ENCODE data around the gene IHH. TPM values are rescaled to one million over a fixed set of nuclear protein-coding genes. Genes with fewer than 3 reads are reported as not detected.

Gene IHH
- total RNA-seq, 4 donors from 2014 or later: not detected

DNA sequence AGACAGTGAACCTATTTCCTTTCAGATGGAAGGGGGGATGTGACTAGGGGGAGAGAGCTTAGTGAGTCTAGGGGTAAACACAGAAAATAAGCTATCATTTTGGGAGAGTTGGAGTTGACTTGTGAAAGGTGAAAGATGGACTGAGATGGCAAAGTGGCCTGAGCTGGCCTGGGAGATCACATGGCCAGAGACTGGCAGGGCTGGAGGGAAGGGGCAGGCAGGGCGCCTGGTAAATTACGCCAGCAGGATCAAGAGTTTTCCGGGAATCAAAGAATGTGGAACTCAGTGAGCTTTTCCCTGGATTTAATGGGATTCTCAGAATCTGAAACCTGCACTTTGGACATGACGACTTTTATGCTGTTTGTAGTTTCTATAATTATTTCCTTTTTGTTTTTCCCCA, 18.6 kb downstream of the IHH start:
- no peak overlapping the region for H3K4me3 ChIP-seq
- peaks cover 0 to 98% (median 7%) of the 10 kb centered on the region in 4 donors for H3K27me3 ChIP-seq
- TF ChIP-seq EP300 (IDR thresholded peaks at IDR 0.05) (no peak), POLR2A (IDR thresholded peaks at IDR 0.05; ENCODE audit: low read depth) (no peak), POLR2AphosphoS5 (IDR thresholded peaks at IDR 0.05) (no peak)
- TF ChIP-seq, protein P1, sequence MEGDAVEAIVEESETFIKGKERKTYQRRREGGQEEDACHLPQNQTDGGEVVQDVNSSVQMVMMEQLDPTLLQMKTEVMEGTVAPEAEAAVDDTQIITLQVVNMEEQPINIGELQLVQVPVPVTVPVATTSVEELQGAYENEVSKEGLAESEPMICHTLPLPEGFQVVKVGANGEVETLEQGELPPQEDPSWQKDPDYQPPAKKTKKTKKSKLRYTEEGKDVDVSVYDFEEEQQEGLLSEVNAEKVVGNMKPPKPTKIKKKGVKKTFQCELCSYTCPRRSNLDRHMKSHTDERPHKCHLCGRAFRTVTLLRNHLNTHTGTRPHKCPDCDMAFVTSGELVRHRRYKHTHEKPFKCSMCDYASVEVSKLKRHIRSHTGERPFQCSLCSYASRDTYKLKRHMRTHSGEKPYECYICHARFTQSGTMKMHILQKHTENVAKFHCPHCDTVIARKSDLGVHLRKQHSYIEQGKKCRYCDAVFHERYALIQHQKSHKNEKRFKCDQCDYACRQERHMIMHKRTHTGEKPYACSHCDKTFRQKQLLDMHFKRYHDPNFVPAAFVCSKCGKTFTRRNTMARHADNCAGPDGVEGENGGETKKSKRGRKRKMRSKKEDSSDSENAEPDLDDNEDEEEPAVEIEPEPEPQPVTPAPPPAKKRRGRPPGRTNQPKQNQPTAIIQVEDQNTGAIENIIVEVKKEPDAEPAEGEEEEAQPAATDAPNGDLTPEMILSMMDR (IDR thresholded peaks at IDR 0.05): no peak
- DNase-seq (ENCODE audit: extremely low spot score): no peak
- H3K4me1 ChIP-seq: peaks cover 0 to 5% (median 5%) of the 10 kb centered on the region in 4 donors
- WGBS: 66% methylated on average over 4 of the region's 4 CpGs
- no peaks in the 10 kb centered on the region for H3K9me3 ChIP-seq
- no peak overlapping the region for H3K27ac ChIP-seq (replicated peaks in 1 of 4)
- H3K36me3 ChIP-seq: no peaks in the 10 kb centered on the region
- intact Hi-C loops (cut with DNase I): no loop called here

DNA sequence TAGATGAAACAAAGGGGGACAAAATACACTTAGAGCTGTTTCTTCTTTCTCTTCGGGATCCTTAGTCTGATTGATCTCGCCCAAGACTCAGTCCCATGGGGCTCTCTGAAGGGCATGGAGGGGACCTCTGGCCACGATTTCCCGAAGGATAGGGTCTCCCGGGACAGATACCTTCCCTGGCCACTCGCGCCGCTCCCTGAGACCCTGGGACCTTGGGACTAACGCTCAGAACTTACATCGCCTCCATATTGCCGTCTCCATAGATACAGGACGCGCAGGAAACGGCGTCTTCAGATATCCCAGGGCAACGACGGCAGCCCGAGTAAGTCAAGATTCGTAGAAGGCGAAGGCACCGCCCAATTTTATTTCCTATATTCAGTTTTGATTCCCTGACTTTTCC, 19.5 kb downstream of the IHH start, which contains the start of gene CFAP65:
Gene CFAP65, minus strand, starts transcription at position 265 of the 400 bp plus-strand sequence. CDS start 2,468 bp downstream, outside the sequence.
- no peak for DNase-seq (ENCODE audit: extremely low spot score)
- Histone ChIP-seq H3K4me3 (peak within 1 kb of the TSS in 2 of 4 donors; percentile 18 to 21), H3K4me1 (peaks cover 0 to 5% (median 5%) of the 10 kb centered on the region in 4 donors), H3K27me3 (peaks cover 0 to 98% (median 7%) of the 10 kb centered on the region in 4 donors), H3K9me3 (no peaks in the 10 kb centered on the region), H3K27ac (replicated peaks in 1 of 4) (no peak within 1 kb of the TSS), H3K36me3 (no peaks in the 10 kb centered on the region)
- intact Hi-C loops (cut with DNase I): no loop called here
- TF ChIP-seq POLR2A (IDR thresholded peaks at IDR 0.05; ENCODE audit: low read depth): no peak
- TF ChIP-seq EP300 (IDR thresholded peaks at IDR 0.05): no peak
- TF ChIP-seq, protein P1 (IDR thresholded peaks at IDR 0.05): no peak
- TF ChIP-seq POLR2AphosphoS5 (IDR thresholded peaks at IDR 0.05): no peak
- 2% methylated on average over 21 of the region's 21 CpGs for WGBS

- Histone ChIP-seq H3K4me1 (peaks cover 0 to 5% (median 5%) of the 10 kb centered on the region in 4 donors), H3K9me3 (no peaks in the 10 kb centered on the region), H3K36me3 (no peaks in the 10 kb centered on the region), H3K4me3 (no peak overlapping the region), H3K27me3 (peaks cover 0 to 79% (median 7%) of the 10 kb centered on the region in 4 donors), H3K27ac (replicated peaks in 1 of 4) (no peak overlapping the region)
- 8% methylated on average over 1 of the region's 1 CpG for WGBS
- DNase-seq (ENCODE audit: extremely low spot score): no peak
- intact Hi-C loops (cut with DNase I): no loop called here
- TF ChIP-seq POLR2A (IDR thresholded peaks at IDR 0.05; ENCODE audit: low read depth) (no peak), EP300 (IDR thresholded peaks at IDR 0.05) (no peak), POLR2AphosphoS5 (IDR thresholded peaks at IDR 0.05) (no peak)
- TF ChIP-seq, protein P1 (IDR thresholded peaks at IDR 0.05): no peak
These were observed 22.1 kb downstream of the IHH start for GRCh38 chr2:219038600-219038999.

DNA sequence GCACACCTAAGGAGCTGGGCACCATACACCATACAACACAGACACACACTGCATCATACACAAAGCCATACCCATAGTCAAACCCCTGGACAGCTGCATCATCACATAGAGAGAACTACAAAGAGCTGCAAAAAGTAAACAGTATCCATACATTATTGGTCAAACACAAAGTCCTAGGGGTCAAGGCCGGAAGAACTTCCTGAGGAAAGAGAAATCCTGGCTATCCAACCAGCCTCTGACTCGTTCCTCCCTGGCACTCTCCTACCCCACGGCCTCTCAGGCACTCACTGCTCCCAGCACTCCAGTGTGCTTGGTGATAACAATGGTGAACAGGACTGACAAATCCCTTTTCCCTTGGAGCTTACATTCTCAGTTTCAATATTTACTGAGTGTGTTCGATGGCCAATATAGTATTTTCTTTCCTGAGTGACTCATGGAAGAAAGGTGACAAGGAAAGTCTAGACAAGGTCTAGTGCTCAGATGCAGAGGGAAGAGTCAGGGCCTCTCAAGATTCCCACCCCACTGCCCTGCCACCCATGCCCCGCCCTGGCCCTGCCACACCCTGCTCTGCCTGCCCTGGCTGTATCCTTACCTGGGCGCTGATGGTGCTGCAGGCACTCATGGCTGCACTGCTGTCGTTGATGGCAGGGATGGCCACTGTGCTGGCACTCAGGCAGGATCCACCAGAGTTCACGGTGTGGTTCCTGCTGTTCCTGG, 22.8 kb downstream of the IHH start:
- peaks cover 0 to 5% (median 5%) of the 10 kb centered on the region in 4 donors for H3K4me1 ChIP-seq
- intact Hi-C loops (cut with DNase I): no loop called here
- H3K27ac ChIP-seq (replicated peaks in 1 of 4): no peak overlapping the region
- no peaks in the 10 kb centered on the region for H3K36me3 ChIP-seq
- no peaks in the 10 kb centered on the region for H3K9me3 ChIP-seq
- no peak for DNase-seq (ENCODE audit: extremely low spot score)
- peaks cover 0 to 76% (median 7%) of the 10 kb centered on the region in 4 donors for H3K27me3 ChIP-seq
- no peak overlapping the region for H3K4me3 ChIP-seq
- TF ChIP-seq, protein P1 (IDR thresholded peaks at IDR 0.05): no peak
- TF ChIP-seq POLR2A (IDR thresholded peaks at IDR 0.05; ENCODE audit: low read depth): no peak
- TF ChIP-seq EP300 (IDR thresholded peaks at IDR 0.05): no peak
- TF ChIP-seq POLR2AphosphoS5 (IDR thresholded peaks at IDR 0.05): no peak
- WGBS: 59% methylated on average over 8 of the region's 8 CpGs

All from esophagus muscularis mucosa (tissue), 4 donors.